ENCODE measurements around the gene CALN1. TPM values are rescaled to one million over a fixed set of nuclear protein-coding genes. Genes with fewer than 3 reads are reported as not detected.

The CALN1 gene
- total RNA-seq, 1 experiment from 2014 or later, result not detected

GRCh38 chr7:72059925-72060324 is 352.2 kb downstream of the CALN1 start:
- H3K27ac Mint-ChIP-seq (ENCODE audit: unreplicated experiment), result no peak overlapping the region
- H3K27me3 Mint-ChIP-seq (ENCODE audit: insufficient read depth, unreplicated experiment), result no peaks in the 10 kb centered on the region
- no peak overlapping the region for H3K4me3 Mint-ChIP-seq (ENCODE audit: unreplicated experiment)
- H3K36me3 ChIP-seq (ENCODE audit: control insufficient read depth, insufficient read depth, low read length), result no peaks in the 10 kb centered on the region
- no peaks in the 10 kb centered on the region for H3K9me3 ChIP-seq
- no peaks in the 10 kb centered on the region for H3K36me3 Mint-ChIP-seq (ENCODE audit: insufficient read depth, unreplicated experiment)
- intact Hi-C loops (cut with micrococcal nuclease; ENCODE audit: unreplicated experiment), result no loop called here
- H3K9me3 Mint-ChIP-seq (ENCODE audit: unreplicated experiment), result peaks cover 11% of the 10 kb centered on the region
- H3K4me3 ChIP-seq (ENCODE audit: low read depth, low read length), result no peak overlapping the region
- CTCF ChIA-PET, result no interaction called here
- BruUV-seq (replicated peaks), result no TSS peak
- TF ChIP-seq CTCF (IDR thresholded peaks at IDR 0.05; ENCODE audit: insufficient read depth in 1 of 2, low read depth in 1 of 2, low read length in 1 of 2, severe bottlenecking in 1 of 2, unreplicated experiment in 1 of 2), result no peak
- POLR2A ChIA-PET, result no interaction called here
- H3K4me1 ChIP-seq, result no peaks in the 10 kb centered on the region
- H3K27me3 ChIP-seq (replicated peaks; ENCODE audit: control insufficient read depth, insufficient read depth, low read length), result no peaks in the 10 kb centered on the region
- H3K4me1 Mint-ChIP-seq (ENCODE audit: low read depth, unreplicated experiment), result no peaks in the 10 kb centered on the region
- no peak for DNase-seq

- CTCF ChIA-PET, result no interaction called here
- no peaks in the 10 kb centered on the region for H3K36me3 Mint-ChIP-seq (ENCODE audit: insufficient read depth, unreplicated experiment)
- no peak for DNase-seq
Measured at GRCh38 chr7:72058579-72058978, 353.6 kb downstream of the CALN1 start.

GRCh38 chr7:72057796-72058195 is 354.3 kb downstream of the CALN1 start:
- no peaks in the 10 kb centered on the region for H3K36me3 Mint-ChIP-seq (ENCODE audit: insufficient read depth, unreplicated experiment)
- no peaks in the 10 kb centered on the region for H3K27me3 Mint-ChIP-seq (ENCODE audit: insufficient read depth, unreplicated experiment)
- Histone ChIP-seq H3K9me3 (no peaks in the 10 kb centered on the region), H3K4me1 (no peaks in the 10 kb centered on the region), H3K27me3 (replicated peaks; ENCODE audit: control insufficient read depth, insufficient read depth, low read length) (no peaks in the 10 kb centered on the region), H3K4me3 (ENCODE audit: low read depth, low read length) (no peak overlapping the region), H3K36me3 (ENCODE audit: control insufficient read depth, insufficient read depth, low read length) (no peaks in the 10 kb centered on the region)
- no peak overlapping the region for H3K4me3 Mint-ChIP-seq (ENCODE audit: unreplicated experiment)
- no peak overlapping the region for H3K27ac Mint-ChIP-seq (ENCODE audit: unreplicated experiment)
- intact Hi-C loops (cut with micrococcal nuclease; ENCODE audit: unreplicated experiment), result no loop called here
- peaks cover 17% of the 10 kb centered on the region for H3K9me3 Mint-ChIP-seq (ENCODE audit: unreplicated experiment)
- ChIA-PET CTCF (no interaction called here), POLR2A (no interaction called here)
- BruUV-seq (replicated peaks), result no TSS peak
- no peak for TF ChIP-seq CTCF (IDR thresholded peaks at IDR 0.05; ENCODE audit: insufficient read depth in 1 of 2, low read depth in 1 of 2, low read length in 1 of 2, severe bottlenecking in 1 of 2, unreplicated experiment in 1 of 2)
- H3K4me1 Mint-ChIP-seq (ENCODE audit: low read depth, unreplicated experiment), result no peaks in the 10 kb centered on the region
- DNase-seq, result no peak

More at GRCh38 chr7:72058579-72058978, 353.6 kb downstream of the CALN1 start:
- H3K9me3 Mint-ChIP-seq (ENCODE audit: unreplicated experiment), result peaks cover 17% of the 10 kb centered on the region
- H3K4me1 Mint-ChIP-seq (ENCODE audit: low read depth, unreplicated experiment), result no peaks in the 10 kb centered on the region
- Histone ChIP-seq H3K4me3 (ENCODE audit: low read depth, low read length) (no peak overlapping the region), H3K36me3 (ENCODE audit: control insufficient read depth, insufficient read depth, low read length) (no peaks in the 10 kb centered on the region), H3K9me3 (no peaks in the 10 kb centered on the region), H3K4me1 (no peaks in the 10 kb centered on the region), H3K27me3 (replicated peaks; ENCODE audit: control insufficient read depth, insufficient read depth, low read length) (no peaks in the 10 kb centered on the region)
- no peak overlapping the region for H3K4me3 Mint-ChIP-seq (ENCODE audit: unreplicated experiment)
- no peak overlapping the region for H3K27ac Mint-ChIP-seq (ENCODE audit: unreplicated experiment)
- TF ChIP-seq CTCF (IDR thresholded peaks at IDR 0.05; ENCODE audit: insufficient read depth in 1 of 2, low read depth in 1 of 2, low read length in 1 of 2, severe bottlenecking in 1 of 2, unreplicated experiment in 1 of 2), result no peak
- BruUV-seq (replicated peaks), result no TSS peak
- POLR2A ChIA-PET, result no interaction called here
- no peaks in the 10 kb centered on the region for H3K27me3 Mint-ChIP-seq (ENCODE audit: insufficient read depth, unreplicated experiment)
- intact Hi-C loops (cut with micrococcal nuclease; ENCODE audit: unreplicated experiment), result no loop called here

All from Caco-2 (cell line).